H1 (cell line): ENCODE data around the gene TNS4. TPM values are rescaled to one million over a fixed set of nuclear protein-coding genes. Genes with fewer than 3 reads are reported as not detected.

Experiments used
- CBX5 ChIP-seq: fragments of 300-800, 300-1000 bp; sonication (generic); IDR thresholded peaks from 2 replicates; pipeline ENCODE4 v1.7.1; 2016; ENCODE audit warnings: antibody characterized with exemption, low read length, low read depth
- CHD1 ChIP-seq: IDR thresholded peaks from 2 replicates; pipeline ENCODE4 v1.6.1; 2012; ENCODE audit warnings: low read depth, low read length, improper control_type of control experiment
- MAFK ChIP-seq: IDR thresholded peaks from 2 replicates; pipeline ENCODE4 v1.6.1; 2012; ENCODE audit warnings: low read depth, mild to moderate bottlenecking, improper control_type of control experiment, low read length
- RNF2 ChIP-seq: fragments of 200-900, 300-1000 bp; sonication (generic); IDR thresholded peaks from 2 replicates; pipeline ENCODE4 v1.7.1; 2016; ENCODE audit warnings: borderline replicate concordance, low read depth, mild to moderate bottlenecking, antibody characterized with exemption, low read length; ENCODE audit not compliant: poor library complexity, severe bottlenecking; ENCODE audit errors: missing control alignments
- TAF1 ChIP-seq: IDR thresholded peaks from 2 replicates; pipeline ENCODE4 v1.6.1; 2011; ENCODE audit warnings: mild to moderate bottlenecking, low read depth, low read length
- TCF12 ChIP-seq: IDR thresholded peaks from 2 replicates; pipeline ENCODE4 v1.6.1; 2011; ENCODE audit warnings: low read depth, mild to moderate bottlenecking, low read length
- polyA plus RNA-seq, 7 experiments: library from polyadenylated mRNA; depleted of rRNA in 3 of 7; stranded (reverse) in 5 of 7; unstranded in 2 of 7; fragments of >200 nt in 5 of 7; fragments of 200-250 nt in 2 of 7; gene quantifications; 1 replicate in 5 of 7; 2 replicates in 1 of 7; 4 replicates in 1 of 7; pipeline versions ENCODE4 v1.2.1 to v1.2.3, GENCODE V29; 2011 to 2013; ENCODE audit warnings: missing spikeins in 2 of 7, mixed read lengths in 2 of 7
- total RNA-seq: library from RNA; stranded (reverse); fragmentation: NEBNext Ultra II Directional; extraction: Animal tissue kit (Norgen Biotek cat#: 25700); gene quantifications from 2 replicates; pipeline ENCODE4 v1.2.1, GENCODE V29; 2021
- TF ChIP-seq, protein P1 (sequence below): fragments of 300-600 bp; sonication (generic); IDR thresholded peaks from 2 replicates; pipeline ENCODE4 v1.7.1; 2012; ENCODE audit warnings: low read length, moderate library complexity, mild to moderate bottlenecking, inconsistent platforms; ENCODE audit not compliant: insufficient replicate concordance

The TNS4 gene
- total and polyA plus RNA-seq, 2 of the 8 experiments (the other 6 are each of a cell fraction or from before 2014, with no cell fraction given), result 0.20 to 0.21 TPM

DNA sequence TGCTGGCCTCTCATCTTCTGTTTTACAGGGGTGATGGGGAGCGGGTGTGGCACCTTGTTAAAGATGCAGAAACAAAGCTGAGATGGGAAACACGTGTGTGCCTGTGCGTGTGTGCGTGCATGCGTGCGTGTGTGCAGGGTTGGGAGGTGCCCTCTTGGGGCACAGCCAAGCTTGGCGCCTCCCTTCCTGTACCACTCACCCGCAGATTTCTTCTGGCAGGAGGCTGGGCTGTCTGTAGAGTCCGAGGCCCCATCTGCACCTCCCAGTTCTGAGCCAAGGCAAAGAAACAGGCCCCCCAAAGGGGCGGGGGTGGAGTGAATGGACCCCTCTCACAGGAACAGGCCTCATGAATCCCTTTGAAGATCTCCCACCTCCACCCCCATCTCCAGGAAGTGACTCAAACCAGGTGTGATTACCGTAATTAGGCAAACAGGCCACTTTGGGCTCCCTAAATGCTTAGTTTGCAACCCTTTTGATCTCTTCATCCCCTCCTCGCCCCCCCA, 20.9 kb downstream of the TNS4 start (continued):
- TF ChIP-seq, protein P1, sequence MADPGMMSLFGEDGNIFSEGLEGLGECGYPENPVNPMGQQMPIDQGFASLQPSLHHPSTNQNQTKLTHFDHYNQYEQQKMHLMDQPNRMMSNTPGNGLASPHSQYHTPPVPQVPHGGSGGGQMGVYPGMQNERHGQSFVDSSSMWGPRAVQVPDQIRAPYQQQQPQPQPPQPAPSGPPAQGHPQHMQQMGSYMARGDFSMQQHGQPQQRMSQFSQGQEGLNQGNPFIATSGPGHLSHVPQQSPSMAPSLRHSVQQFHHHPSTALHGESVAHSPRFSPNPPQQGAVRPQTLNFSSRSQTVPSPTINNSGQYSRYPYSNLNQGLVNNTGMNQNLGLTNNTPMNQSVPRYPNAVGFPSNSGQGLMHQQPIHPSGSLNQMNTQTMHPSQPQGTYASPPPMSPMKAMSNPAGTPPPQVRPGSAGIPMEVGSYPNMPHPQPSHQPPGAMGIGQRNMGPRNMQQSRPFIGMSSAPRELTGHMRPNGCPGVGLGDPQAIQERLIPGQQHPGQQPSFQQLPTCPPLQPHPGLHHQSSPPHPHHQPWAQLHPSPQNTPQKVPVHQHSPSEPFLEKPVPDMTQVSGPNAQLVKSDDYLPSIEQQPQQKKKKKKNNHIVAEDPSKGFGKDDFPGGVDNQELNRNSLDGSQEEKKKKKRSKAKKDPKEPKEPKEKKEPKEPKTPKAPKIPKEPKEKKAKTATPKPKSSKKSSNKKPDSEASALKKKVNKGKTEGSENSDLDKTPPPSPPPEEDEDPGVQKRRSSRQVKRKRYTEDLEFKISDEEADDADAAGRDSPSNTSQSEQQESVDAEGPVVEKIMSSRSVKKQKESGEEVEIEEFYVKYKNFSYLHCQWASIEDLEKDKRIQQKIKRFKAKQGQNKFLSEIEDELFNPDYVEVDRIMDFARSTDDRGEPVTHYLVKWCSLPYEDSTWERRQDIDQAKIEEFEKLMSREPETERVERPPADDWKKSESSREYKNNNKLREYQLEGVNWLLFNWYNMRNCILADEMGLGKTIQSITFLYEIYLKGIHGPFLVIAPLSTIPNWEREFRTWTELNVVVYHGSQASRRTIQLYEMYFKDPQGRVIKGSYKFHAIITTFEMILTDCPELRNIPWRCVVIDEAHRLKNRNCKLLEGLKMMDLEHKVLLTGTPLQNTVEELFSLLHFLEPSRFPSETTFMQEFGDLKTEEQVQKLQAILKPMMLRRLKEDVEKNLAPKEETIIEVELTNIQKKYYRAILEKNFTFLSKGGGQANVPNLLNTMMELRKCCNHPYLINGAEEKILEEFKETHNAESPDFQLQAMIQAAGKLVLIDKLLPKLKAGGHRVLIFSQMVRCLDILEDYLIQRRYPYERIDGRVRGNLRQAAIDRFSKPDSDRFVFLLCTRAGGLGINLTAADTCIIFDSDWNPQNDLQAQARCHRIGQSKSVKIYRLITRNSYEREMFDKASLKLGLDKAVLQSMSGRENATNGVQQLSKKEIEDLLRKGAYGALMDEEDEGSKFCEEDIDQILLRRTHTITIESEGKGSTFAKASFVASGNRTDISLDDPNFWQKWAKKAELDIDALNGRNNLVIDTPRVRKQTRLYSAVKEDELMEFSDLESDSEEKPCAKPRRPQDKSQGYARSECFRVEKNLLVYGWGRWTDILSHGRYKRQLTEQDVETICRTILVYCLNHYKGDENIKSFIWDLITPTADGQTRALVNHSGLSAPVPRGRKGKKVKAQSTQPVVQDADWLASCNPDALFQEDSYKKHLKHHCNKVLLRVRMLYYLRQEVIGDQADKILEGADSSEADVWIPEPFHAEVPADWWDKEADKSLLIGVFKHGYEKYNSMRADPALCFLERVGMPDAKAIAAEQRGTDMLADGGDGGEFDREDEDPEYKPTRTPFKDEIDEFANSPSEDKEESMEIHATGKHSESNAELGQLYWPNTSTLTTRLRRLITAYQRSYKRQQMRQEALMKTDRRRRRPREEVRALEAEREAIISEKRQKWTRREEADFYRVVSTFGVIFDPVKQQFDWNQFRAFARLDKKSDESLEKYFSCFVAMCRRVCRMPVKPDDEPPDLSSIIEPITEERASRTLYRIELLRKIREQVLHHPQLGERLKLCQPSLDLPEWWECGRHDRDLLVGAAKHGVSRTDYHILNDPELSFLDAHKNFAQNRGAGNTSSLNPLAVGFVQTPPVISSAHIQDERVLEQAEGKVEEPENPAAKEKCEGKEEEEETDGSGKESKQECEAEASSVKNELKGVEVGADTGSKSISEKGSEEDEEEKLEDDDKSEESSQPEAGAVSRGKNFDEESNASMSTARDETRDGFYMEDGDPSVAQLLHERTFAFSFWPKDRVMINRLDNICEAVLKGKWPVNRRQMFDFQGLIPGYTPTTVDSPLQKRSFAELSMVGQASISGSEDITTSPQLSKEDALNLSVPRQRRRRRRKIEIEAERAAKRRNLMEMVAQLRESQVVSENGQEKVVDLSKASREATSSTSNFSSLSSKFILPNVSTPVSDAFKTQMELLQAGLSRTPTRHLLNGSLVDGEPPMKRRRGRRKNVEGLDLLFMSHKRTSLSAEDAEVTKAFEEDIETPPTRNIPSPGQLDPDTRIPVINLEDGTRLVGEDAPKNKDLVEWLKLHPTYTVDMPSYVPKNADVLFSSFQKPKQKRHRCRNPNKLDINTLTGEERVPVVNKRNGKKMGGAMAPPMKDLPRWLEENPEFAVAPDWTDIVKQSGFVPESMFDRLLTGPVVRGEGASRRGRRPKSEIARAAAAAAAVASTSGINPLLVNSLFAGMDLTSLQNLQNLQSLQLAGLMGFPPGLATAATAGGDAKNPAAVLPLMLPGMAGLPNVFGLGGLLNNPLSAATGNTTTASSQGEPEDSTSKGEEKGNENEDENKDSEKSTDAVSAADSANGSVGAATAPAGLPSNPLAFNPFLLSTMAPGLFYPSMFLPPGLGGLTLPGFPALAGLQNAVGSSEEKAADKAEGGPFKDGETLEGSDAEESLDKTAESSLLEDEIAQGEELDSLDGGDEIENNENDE, result no peak
- TF ChIP-seq MAFK (no peak), CHD1 (no peak), CBX5 (no peak), TAF1 (no peak), RNF2 (no peak), TCF12 (no peak)
- TF ChIP-seq, all 59 proteins: peak for 0
